Neural cell (in vitro differentiated cells): Measurements from ENCODE around the gene GOLGA7B.

ENCODE experiments used
- EP300 ChIP-seq: fragments of 450-650 bp; conservative IDR thresholded peaks from 2 replicates; pipeline ENCODE4 v1.6.1; 2014; ENCODE audit warnings: antibody characterized with exemption, mild to moderate bottlenecking, moderate library complexity; ENCODE audit not compliant: poor library complexity, severe bottlenecking
- TF ChIP-seq, protein P1 (sequence below): fragments of 450-650 bp; IDR thresholded peaks from 2 replicates; pipeline ENCODE4 v1.5.1; 2014; ENCODE audit warnings: antibody characterized with exemption, mild to moderate bottlenecking, moderate library complexity; ENCODE audit not compliant: poor library complexity, severe bottlenecking

DNA sequence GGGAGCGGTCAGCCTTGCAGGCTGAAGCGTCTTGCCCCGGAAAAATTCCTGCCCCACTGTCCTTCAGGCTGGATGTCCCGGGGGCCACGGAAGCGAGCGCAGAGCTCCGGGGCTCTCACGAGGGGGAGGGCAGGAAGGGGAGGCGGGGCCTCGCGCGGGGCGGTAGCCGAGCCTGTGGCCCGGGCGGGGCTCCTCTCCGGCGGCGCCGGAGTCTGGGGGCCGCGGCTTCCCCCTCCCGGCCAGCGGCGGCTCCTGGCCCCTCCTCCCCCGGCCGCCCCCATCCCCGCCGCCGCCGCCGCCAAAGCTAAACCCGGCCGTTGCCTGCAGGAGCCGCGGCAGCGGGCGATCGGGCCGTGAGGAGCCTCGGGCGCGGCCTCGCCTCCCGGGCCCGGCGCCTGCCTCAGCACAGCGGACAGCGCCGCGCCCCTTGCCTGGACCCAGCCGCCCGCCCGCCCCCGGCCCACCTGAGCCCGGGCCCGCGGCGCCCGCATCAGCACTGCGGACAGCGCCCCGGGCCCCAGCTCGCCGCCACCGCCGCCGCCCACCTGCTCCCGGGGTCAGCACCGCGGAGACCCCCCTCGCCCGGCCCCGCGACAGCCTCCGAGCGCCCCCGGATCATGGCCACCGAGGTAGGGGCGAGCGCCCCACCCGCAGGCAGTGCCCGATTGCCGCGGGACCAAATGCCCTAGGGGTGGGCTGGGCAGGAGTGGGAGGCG, at the start of gene GOLGA7B:
- TF ChIP-seq, protein P1, sequence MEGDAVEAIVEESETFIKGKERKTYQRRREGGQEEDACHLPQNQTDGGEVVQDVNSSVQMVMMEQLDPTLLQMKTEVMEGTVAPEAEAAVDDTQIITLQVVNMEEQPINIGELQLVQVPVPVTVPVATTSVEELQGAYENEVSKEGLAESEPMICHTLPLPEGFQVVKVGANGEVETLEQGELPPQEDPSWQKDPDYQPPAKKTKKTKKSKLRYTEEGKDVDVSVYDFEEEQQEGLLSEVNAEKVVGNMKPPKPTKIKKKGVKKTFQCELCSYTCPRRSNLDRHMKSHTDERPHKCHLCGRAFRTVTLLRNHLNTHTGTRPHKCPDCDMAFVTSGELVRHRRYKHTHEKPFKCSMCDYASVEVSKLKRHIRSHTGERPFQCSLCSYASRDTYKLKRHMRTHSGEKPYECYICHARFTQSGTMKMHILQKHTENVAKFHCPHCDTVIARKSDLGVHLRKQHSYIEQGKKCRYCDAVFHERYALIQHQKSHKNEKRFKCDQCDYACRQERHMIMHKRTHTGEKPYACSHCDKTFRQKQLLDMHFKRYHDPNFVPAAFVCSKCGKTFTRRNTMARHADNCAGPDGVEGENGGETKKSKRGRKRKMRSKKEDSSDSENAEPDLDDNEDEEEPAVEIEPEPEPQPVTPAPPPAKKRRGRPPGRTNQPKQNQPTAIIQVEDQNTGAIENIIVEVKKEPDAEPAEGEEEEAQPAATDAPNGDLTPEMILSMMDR: no peak
- no peak for TF ChIP-seq EP300
